Activated naive CD8-positive, alpha-beta T cell (primary cell): ENCODE results near the gene NDUFC2.
"Not testable (repeated sequence)": the region's sequence is repeated elsewhere in the genome, so short reads cannot be mapped to it uniquely, and the experiment has no call there.

Source experiments
- H3K27ac Mint-ChIP-seq: one replicate; pipeline ENCODE4 v1.8.0; 2021; ENCODE audit warnings: mixed read lengths
- H3K27me3 Mint-ChIP-seq: one replicate; pipeline ENCODE4 v1.8.0; 2021; ENCODE audit warnings: mixed read lengths
- H3K36me3 Mint-ChIP-seq: one replicate; pipeline ENCODE4 v1.8.0; 2021; ENCODE audit warnings: mixed read lengths
- H3K4me1 Mint-ChIP-seq: one replicate; pipeline ENCODE4 v1.8.0; 2021; ENCODE audit warnings: low read depth, mixed read lengths
- H3K4me3 Mint-ChIP-seq: one replicate; pipeline ENCODE4 v1.8.0; 2021; ENCODE audit warnings: mild to moderate bottlenecking, mixed read lengths
- H3K9me3 Mint-ChIP-seq: one replicate; pipeline ENCODE4 v1.8.0; 2021; ENCODE audit warnings: low read depth, mixed read lengths

Gene NDUFC2

GRCh38 chr11:78049348-78049747, 30.3 kb downstream of the NDUFC2 start:
- Mint-ChIP-seq H3K27me3 (no peaks in the 10 kb centered on the region), H3K4me3 (no peak overlapping the region), H3K27ac (no peak overlapping the region), H3K36me3 (no peaks in the 10 kb centered on the region), H3K9me3 (no peaks in the 10 kb centered on the region), H3K4me1 (peaks cover 6% of the 10 kb centered on the region)

GRCh38 chr11:78048561-78048960, 31.1 kb downstream of the NDUFC2 start:
- no peaks in the 10 kb centered on the region for H3K9me3 Mint-ChIP-seq
- H3K27ac Mint-ChIP-seq, result no peak overlapping the region
- H3K4me1 Mint-ChIP-seq, result peaks cover 6% of the 10 kb centered on the region
- H3K27me3 Mint-ChIP-seq, result no peaks in the 10 kb centered on the region
- H3K4me3 Mint-ChIP-seq, result no peak overlapping the region
- no peaks in the 10 kb centered on the region for H3K36me3 Mint-ChIP-seq

GRCh38 chr11:78046486-78046854, 33.2 kb downstream of the NDUFC2 start:
- Mint-ChIP-seq H3K27me3 (no peaks in the 10 kb centered on the region), H3K27ac (no peak overlapping the region), H3K36me3 (no peaks in the 10 kb centered on the region), H3K4me1 (peaks cover 6% of the 10 kb centered on the region), H3K4me3 (no peak overlapping the region), H3K9me3 (no peaks in the 10 kb centered on the region)

GRCh38 chr11:78045851-78046485, 33.7 kb downstream of the NDUFC2 start:
- Mint-ChIP-seq H3K27ac (no peak overlapping the region), H3K4me1 (peaks cover 6% of the 10 kb centered on the region), H3K27me3 (no peaks in the 10 kb centered on the region)

GRCh38 chr11:78044706-78045105, 35.0 kb downstream of the NDUFC2 start:
- Mint-ChIP-seq H3K9me3 (no peaks in the 10 kb centered on the region), H3K27me3 (no peaks in the 10 kb centered on the region), H3K4me3 (no peak overlapping the region), H3K27ac (no peak overlapping the region), H3K36me3 (no peaks in the 10 kb centered on the region), H3K4me1 (peaks cover 13% of the 10 kb centered on the region)

More at GRCh38 chr11:78045851-78046485, 33.7 kb downstream of the NDUFC2 start:
- Mint-ChIP-seq H3K9me3 (no peaks in the 10 kb centered on the region), H3K36me3 (no peaks in the 10 kb centered on the region), H3K4me3 (peak overlapping the region; percentile 75)

GRCh38 chr11:78041843-78042440, 37.7 kb downstream of the NDUFC2 start:
- H3K4me1 Mint-ChIP-seq, result peaks cover 16% of the 10 kb centered on the region
- no peaks in the 10 kb centered on the region for H3K36me3 Mint-ChIP-seq
- no peak overlapping the region for H3K4me3 Mint-ChIP-seq

GRCh38 chr11:78041380-78041719, 38.3 kb downstream of the NDUFC2 start:
- H3K27me3 Mint-ChIP-seq, H3K9me3 Mint-ChIP-seq, H3K27ac Mint-ChIP-seq, H3K4me3 Mint-ChIP-seq, H3K36me3 Mint-ChIP-seq: not testable (repeated sequence)
- H3K4me1 Mint-ChIP-seq, result peaks cover 16% of the 10 kb centered on the region

More at GRCh38 chr11:78041843-78042440, 37.7 kb downstream of the NDUFC2 start:
- no peaks in the 10 kb centered on the region for H3K27me3 Mint-ChIP-seq
- no peaks in the 10 kb centered on the region for H3K9me3 Mint-ChIP-seq
- no peak overlapping the region for H3K27ac Mint-ChIP-seq

GRCh38 chr11:78040691-78041379, 38.8 kb downstream of the NDUFC2 start:
- H3K4me3 Mint-ChIP-seq, result no peak overlapping the region
- no peak overlapping the region for H3K27ac Mint-ChIP-seq
- no peaks in the 10 kb centered on the region for H3K27me3 Mint-ChIP-seq

GRCh38 chr11:78039919-78040671, 39.6 kb downstream of the NDUFC2 start:
- H3K27ac Mint-ChIP-seq, result peak overlapping the region; percentile 90
- H3K4me1 Mint-ChIP-seq, result peaks cover 10% of the 10 kb centered on the region
- H3K4me3 Mint-ChIP-seq, result peak overlapping the region; percentile 40
- no peaks in the 10 kb centered on the region for H3K27me3 Mint-ChIP-seq
- no peaks in the 10 kb centered on the region for H3K9me3 Mint-ChIP-seq
- no peaks in the 10 kb centered on the region for H3K36me3 Mint-ChIP-seq

More at GRCh38 chr11:78040691-78041379, 38.8 kb downstream of the NDUFC2 start:
- no peaks in the 10 kb centered on the region for H3K9me3 Mint-ChIP-seq
- H3K4me1 Mint-ChIP-seq, result peaks cover 13% of the 10 kb centered on the region
- no peaks in the 10 kb centered on the region for H3K36me3 Mint-ChIP-seq

GRCh38 chr11:78039391-78039918, 40.2 kb downstream of the NDUFC2 start:
- peak overlapping the region; percentile 15 for H3K4me3 Mint-ChIP-seq
- no peaks in the 10 kb centered on the region for H3K9me3 Mint-ChIP-seq

GRCh38 chr11:78038697-78039313, 40.9 kb downstream of the NDUFC2 start:
- no peak overlapping the region for H3K27ac Mint-ChIP-seq
- H3K9me3 Mint-ChIP-seq, result no peaks in the 10 kb centered on the region
- H3K4me1 Mint-ChIP-seq, result peaks cover 10% of the 10 kb centered on the region
- no peaks in the 10 kb centered on the region for H3K27me3 Mint-ChIP-seq
- H3K36me3 Mint-ChIP-seq, result no peaks in the 10 kb centered on the region
- H3K4me3 Mint-ChIP-seq, result no peak overlapping the region

More at GRCh38 chr11:78039391-78039918, 40.2 kb downstream of the NDUFC2 start:
- peak overlapping the region; percentile 90 for H3K27ac Mint-ChIP-seq
- no peaks in the 10 kb centered on the region for H3K36me3 Mint-ChIP-seq
- peaks cover 10% of the 10 kb centered on the region for H3K4me1 Mint-ChIP-seq
- H3K27me3 Mint-ChIP-seq, result no peaks in the 10 kb centered on the region

- Mint-ChIP-seq H3K4me3 (no peak overlapping the region), H3K9me3 (no peaks in the 10 kb centered on the region), H3K27me3 (no peaks in the 10 kb centered on the region), H3K36me3 (no peaks in the 10 kb centered on the region), H3K4me1 (peaks cover 10% of the 10 kb centered on the region), H3K27ac (no peak overlapping the region)
These were observed 41.6 kb downstream of the NDUFC2 start for GRCh38 chr11:78037825-78038620.

- no peaks in the 10 kb centered on the region for H3K27me3 Mint-ChIP-seq
- peaks cover 10% of the 10 kb centered on the region for H3K4me1 Mint-ChIP-seq
- H3K36me3 Mint-ChIP-seq, result no peaks in the 10 kb centered on the region
- H3K27ac Mint-ChIP-seq, result no peak overlapping the region
- H3K4me3 Mint-ChIP-seq, result no peak overlapping the region
- no peaks in the 10 kb centered on the region for H3K9me3 Mint-ChIP-seq
These were observed 42.6 kb downstream of the NDUFC2 start for GRCh38 chr11:78037056-78037455.

- H3K4me1 Mint-ChIP-seq, result peaks cover 10% of the 10 kb centered on the region
- no peak overlapping the region for H3K4me3 Mint-ChIP-seq
- no peaks in the 10 kb centered on the region for H3K9me3 Mint-ChIP-seq
- no peaks in the 10 kb centered on the region for H3K27me3 Mint-ChIP-seq
- no peak overlapping the region for H3K27ac Mint-ChIP-seq
- H3K36me3 Mint-ChIP-seq, result no peaks in the 10 kb centered on the region
These were observed 43.3 kb downstream of the NDUFC2 start for GRCh38 chr11:78036313-78036712.
